ENCODE data around the gene WWOX. TPM values are rescaled to one million over a fixed set of nuclear protein-coding genes. Genes with fewer than 3 reads are reported as not detected.

The WWOX gene
- total RNA-seq, 2 experiments from 2014 or later = 14.3 to 16.5 TPM

DNA sequence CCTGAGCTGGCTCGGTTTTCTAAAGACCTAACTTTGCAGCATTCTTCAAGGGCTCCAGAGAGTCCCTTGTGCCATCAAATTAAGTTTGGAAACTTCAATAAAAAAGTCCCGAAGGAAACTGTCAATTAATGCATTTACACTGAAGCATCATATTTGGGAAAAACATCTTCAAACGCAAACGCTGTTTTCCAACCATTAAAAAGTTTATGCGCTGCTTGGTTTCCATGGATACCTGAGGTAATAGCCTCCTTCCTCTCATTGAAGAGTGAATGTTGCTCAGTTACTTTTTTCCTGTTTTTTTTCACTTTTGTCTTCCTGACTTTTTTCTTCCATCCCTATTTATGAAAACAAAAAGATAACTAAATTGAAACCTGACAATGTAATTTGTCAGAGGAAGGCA, 1102.0 kb downstream of the WWOX start:
- no peaks in the 10 kb centered on the region for H3K36me3 Mint-ChIP-seq
- no peaks in the 10 kb centered on the region for H3K9me3 Mint-ChIP-seq
- H3K4me3 Mint-ChIP-seq = no peak overlapping the region
- no peaks in the 10 kb centered on the region for H3K4me1 Mint-ChIP-seq (ENCODE audit: low read depth)
- no peaks in the 10 kb centered on the region for H3K27me3 Mint-ChIP-seq
- DNase-seq = no peak
- intact Hi-C loops (cut with micrococcal nuclease) = no loop called here
- ChIA-PET POLR2A (interaction anchor here (0.7 kb wide), 1 partner anchor 391 kb away, joined by 3 read pairs; no protein-coding TSS in a partner anchor), CTCF (no interaction called here)
- no peak overlapping the region for H3K27ac Mint-ChIP-seq

DNA sequence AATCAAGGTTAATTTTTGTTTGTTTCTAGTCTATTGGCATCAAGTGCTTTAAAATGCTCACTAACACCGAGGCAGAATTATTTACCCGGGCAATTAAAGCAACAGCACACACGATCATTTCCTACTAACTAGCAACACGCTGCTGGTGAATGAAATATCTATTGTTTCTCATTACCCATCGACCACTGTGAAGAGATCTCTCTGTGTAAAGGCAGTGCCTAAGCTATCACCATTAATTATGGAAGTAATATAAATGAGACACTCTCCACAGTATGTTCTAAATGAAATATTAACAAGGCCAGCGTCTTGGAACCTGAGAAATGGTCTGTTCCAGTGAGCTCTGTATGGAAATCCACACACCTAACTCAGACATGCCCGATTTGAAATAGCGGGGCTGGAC, 1103.5 kb downstream of the WWOX start:
- no peaks in the 10 kb centered on the region for H3K36me3 Mint-ChIP-seq
- H3K27me3 Mint-ChIP-seq = no peaks in the 10 kb centered on the region
- ChIA-PET CTCF (no interaction called here), POLR2A (no interaction called here)
- H3K9me3 Mint-ChIP-seq = no peaks in the 10 kb centered on the region
- DNase-seq = no peak
- no peak overlapping the region for H3K27ac Mint-ChIP-seq
- H3K4me1 Mint-ChIP-seq (ENCODE audit: low read depth) = no peaks in the 10 kb centered on the region
- intact Hi-C loops (cut with micrococcal nuclease) = no loop called here
- no peak overlapping the region for H3K4me3 Mint-ChIP-seq

DNA sequence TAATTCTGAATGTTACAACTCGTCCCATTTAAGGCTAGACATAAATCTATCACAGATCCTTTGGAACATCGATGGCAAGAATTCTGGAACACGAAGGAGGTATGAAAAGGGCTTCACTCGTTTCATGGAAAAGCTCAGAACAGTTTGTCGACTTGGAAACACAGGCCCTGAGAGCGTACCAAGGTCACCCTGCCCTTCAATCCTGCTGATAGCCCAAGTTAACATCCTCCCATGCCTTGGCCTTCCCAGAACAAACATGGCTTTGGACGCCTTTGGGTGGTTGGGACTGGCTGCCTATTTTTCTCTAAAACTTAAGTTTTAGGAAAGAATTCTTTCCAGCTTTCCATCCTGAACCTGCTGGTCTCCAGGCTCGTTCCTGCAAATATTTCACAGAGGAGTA, 1105.0 kb downstream of the WWOX start:
- no peak overlapping the region for H3K4me3 Mint-ChIP-seq
- H3K9me3 Mint-ChIP-seq = no peaks in the 10 kb centered on the region
- ChIA-PET POLR2A (no interaction called here), CTCF (no interaction called here)
- H3K27ac Mint-ChIP-seq = no peak overlapping the region
- no peaks in the 10 kb centered on the region for H3K4me1 Mint-ChIP-seq (ENCODE audit: low read depth)
- no peaks in the 10 kb centered on the region for H3K36me3 Mint-ChIP-seq
- intact Hi-C loops (cut with micrococcal nuclease) = no loop called here
- H3K27me3 Mint-ChIP-seq = no peaks in the 10 kb centered on the region
- no peak for DNase-seq

DNA sequence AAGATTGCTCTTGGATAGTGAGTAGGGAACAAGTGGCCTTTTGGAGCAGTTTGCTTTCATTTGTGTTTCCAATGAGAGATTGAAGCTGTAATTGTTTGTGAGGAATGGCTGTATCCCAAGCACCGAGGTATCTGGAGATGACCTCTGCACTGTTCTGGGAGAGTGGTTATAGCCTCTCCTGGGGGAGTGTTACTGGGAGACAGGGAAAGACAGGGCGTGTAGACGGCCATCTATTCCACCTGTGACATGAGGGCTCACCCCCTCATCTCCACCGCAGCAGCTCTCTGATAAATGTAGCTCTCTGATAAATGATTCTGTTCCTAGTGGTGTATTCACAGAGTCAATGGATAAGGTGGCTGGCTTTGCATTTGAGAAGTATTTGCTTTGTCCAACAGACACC, 1107.4 kb downstream of the WWOX start:
- CTCF ChIA-PET = no interaction called here
- no peaks in the 10 kb centered on the region for H3K9me3 Mint-ChIP-seq

DNA sequence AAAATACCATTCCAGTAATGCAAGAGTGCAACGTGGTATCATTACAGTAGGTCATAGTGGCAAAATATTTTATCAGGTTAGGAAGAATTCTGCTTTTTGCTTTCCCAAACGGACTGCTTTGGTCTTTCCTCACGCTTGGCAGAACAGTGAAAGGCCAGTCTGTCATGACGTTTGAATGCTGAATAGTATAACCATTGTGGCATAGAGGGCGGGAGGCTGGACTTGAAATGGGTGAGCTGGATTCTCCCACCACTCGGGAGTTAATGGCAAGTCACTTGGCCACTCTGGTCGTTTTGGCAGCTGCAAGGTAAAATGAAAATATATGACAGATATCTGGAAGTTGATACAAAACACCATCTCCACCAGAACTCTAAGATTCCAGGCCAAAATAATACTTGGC, 1109.9 kb downstream of the WWOX start:
- peaks cover 8% of the 10 kb centered on the region for H3K9me3 Mint-ChIP-seq
- no peak overlapping the region for H3K27ac Mint-ChIP-seq
- ChIA-PET CTCF (interaction anchor here (1.0 kb wide), 1 partner anchor 53 kb away, joined by 3 read pairs; no protein-coding TSS in a partner anchor), POLR2A (no interaction called here)
- peaks cover 5% of the 10 kb centered on the region for H3K36me3 Mint-ChIP-seq
- no peak for DNase-seq
- no peak overlapping the region for H3K4me3 Mint-ChIP-seq
- peaks cover 16% of the 10 kb centered on the region for H3K4me1 Mint-ChIP-seq (ENCODE audit: low read depth)
- intact Hi-C loops (cut with micrococcal nuclease) = no loop called here
- H3K27me3 Mint-ChIP-seq = no peaks in the 10 kb centered on the region

More for the DNA sequence above, 1107.4 kb downstream of the WWOX start:
- no peak for DNase-seq
- H3K4me3 Mint-ChIP-seq = no peak overlapping the region
- intact Hi-C loops (cut with micrococcal nuclease) = no loop called here
- no peaks in the 10 kb centered on the region for H3K36me3 Mint-ChIP-seq
- POLR2A ChIA-PET = no interaction called here
- H3K4me1 Mint-ChIP-seq (ENCODE audit: low read depth) = peaks cover 16% of the 10 kb centered on the region
- no peaks in the 10 kb centered on the region for H3K27me3 Mint-ChIP-seq
- no peak overlapping the region for H3K27ac Mint-ChIP-seq

DNA sequence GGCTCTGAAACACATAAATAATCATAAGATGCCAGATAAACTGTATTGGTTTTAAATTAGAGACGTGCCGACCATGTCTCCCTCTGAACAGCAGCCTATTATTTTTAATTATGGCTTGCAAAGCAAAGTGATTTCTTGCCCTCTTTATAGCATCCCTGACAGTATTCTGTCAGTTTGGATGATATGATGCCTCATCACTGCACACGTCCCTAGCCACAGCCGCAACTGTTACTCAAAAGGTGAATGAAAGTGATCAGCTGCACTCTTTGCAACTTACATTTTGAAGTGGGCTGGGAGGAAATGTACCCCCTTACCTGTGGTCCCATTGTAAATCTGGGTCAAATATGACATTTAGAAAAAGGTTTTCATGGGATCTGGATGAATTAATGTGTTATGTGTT, 1111.2 kb downstream of the WWOX start:
- intact Hi-C loops (cut with micrococcal nuclease) = no loop called here
- ChIA-PET CTCF (no interaction called here), POLR2A (no interaction called here)
- DNase-seq = peak; percentile 51
- no peak overlapping the region for H3K4me3 Mint-ChIP-seq
- no peak overlapping the region for H3K27ac Mint-ChIP-seq
- H3K9me3 Mint-ChIP-seq = peaks cover 8% of the 10 kb centered on the region
- H3K4me1 Mint-ChIP-seq (ENCODE audit: low read depth) = peaks cover 16% of the 10 kb centered on the region
- peaks cover 5% of the 10 kb centered on the region for H3K36me3 Mint-ChIP-seq
- H3K27me3 Mint-ChIP-seq = no peaks in the 10 kb centered on the region

DNA sequence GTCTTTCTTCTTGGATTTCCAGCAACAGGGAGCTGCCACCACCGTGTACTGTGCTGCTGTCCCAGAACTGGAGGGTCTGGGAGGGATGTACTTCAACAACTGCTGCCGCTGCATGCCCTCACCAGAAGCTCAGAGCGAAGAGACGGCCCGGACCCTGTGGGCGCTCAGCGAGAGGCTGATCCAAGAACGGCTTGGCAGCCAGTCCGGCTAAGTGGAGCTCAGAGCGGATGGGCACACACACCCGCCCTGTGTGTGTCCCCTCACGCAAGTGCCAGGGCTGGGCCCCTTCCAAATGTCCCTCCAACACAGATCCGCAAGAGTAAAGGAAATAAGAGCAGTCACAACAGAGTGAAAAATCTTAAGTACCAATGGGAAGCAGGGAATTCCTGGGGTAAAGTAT, 1112.1 kb downstream of the WWOX start:
- Mint-ChIP-seq H3K4me1 (ENCODE audit: low read depth) (peaks cover 20% of the 10 kb centered on the region), H3K36me3 (peaks cover 5% of the 10 kb centered on the region), H3K27me3 (no peaks in the 10 kb centered on the region), H3K9me3 (peaks cover 8% of the 10 kb centered on the region), H3K4me3 (no peak overlapping the region), H3K27ac (no peak overlapping the region)
- POLR2A ChIA-PET = no interaction called here
- no peak for DNase-seq
- intact Hi-C loops (cut with micrococcal nuclease) = no loop called here
- CTCF ChIA-PET = no interaction called here

DNA sequence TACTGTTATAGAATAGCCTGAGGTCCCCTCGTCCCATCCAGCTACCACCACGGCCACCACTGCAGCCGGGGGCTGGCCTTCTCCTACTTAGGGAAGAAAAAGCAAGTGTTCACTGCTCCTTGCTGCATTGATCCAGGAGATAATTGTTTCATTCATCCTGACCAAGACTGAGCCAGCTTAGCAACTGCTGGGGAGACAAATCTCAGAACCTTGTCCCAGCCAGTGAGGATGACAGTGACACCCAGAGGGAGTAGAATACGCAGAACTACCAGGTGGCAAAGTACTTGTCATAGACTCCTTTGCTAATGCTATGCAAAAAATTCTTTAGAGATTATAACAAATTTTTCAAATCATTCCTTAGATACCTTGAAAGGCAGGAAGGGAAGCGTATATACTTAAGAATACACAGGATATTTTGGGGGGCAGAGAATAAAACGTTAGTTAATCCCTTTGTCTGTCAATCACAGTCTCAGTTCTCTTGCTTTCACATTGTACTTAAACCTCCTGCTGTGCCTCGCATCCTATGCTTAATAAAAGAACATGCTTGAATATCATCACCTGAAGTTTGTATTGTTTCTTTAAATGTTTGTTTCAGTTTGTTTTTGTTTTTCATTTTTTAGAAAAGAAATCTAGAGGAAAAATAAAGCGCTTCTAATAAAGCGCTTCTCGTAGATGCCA, 1112.8 kb downstream of the WWOX start:
- Mint-ChIP-seq H3K4me3 (no peak overlapping the region), H3K27me3 (no peaks in the 10 kb centered on the region), H3K4me1 (ENCODE audit: low read depth) (peaks cover 23% of the 10 kb centered on the region), H3K27ac (no peak overlapping the region), H3K36me3 (peaks cover 5% of the 10 kb centered on the region), H3K9me3 (peaks cover 8% of the 10 kb centered on the region)
- intact Hi-C loops (cut with micrococcal nuclease) = no loop called here
- ChIA-PET POLR2A (no interaction called here), CTCF (interaction anchor here (0.6 kb wide), 1 partner anchor 135 kb away, joined by 3 read pairs; no protein-coding TSS in a partner anchor)
- no peak for DNase-seq

DNA sequence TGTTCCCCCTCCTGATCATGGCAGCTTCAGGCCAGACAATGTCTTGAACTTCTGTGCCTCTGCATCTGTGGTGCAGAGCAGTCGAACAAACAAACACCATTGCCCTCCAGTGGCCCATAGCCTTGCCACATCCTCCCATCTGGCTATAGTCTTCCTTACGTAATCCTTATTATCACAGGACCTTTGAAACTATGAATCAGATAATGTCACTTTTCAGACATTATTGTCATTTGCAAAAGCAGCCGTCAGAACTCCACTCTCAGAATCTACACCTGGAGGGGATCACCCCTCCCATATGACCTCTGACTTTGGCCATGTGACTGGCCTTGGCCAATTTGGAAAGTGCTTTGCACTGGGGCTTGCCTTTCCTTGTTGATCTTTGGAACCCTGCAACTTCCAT, 1113.8 kb downstream of the WWOX start:
- intact Hi-C loops (cut with micrococcal nuclease) = no loop called here
- H3K27ac Mint-ChIP-seq = no peak overlapping the region
- no peak for DNase-seq
- H3K9me3 Mint-ChIP-seq = peaks cover 8% of the 10 kb centered on the region
- H3K27me3 Mint-ChIP-seq = no peaks in the 10 kb centered on the region
- POLR2A ChIA-PET = no interaction called here
- H3K36me3 Mint-ChIP-seq = peaks cover 5% of the 10 kb centered on the region
- H3K4me1 Mint-ChIP-seq (ENCODE audit: low read depth) = peaks cover 31% of the 10 kb centered on the region
- H3K4me3 Mint-ChIP-seq = no peak overlapping the region
- CTCF ChIA-PET = interaction anchor here (0.6 kb wide), 1 partner anchor 136 kb away, joined by 3 read pairs; no protein-coding TSS in a partner anchor

DNA sequence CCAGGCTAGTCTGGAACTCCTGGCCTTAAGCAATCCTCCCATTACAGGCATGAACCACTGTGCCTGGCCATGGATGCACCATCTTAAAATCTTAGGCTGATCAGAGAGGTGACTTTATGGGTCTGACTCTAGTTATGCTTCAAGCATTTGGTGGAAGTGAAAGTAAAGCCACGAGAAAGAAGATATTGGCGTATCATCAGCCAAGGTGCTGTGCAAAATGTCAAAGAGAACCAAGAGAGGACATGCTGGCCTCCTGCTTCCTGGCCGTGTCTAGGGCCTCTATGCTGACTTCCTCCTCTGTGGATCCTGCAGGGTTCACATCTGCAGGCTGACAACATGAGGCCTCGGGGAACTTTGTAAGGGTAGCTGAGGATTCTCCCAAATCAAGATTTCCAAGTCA, 1115.8 kb downstream of the WWOX start:
- no peak for DNase-seq
- no peak overlapping the region for H3K27ac Mint-ChIP-seq

DNA sequence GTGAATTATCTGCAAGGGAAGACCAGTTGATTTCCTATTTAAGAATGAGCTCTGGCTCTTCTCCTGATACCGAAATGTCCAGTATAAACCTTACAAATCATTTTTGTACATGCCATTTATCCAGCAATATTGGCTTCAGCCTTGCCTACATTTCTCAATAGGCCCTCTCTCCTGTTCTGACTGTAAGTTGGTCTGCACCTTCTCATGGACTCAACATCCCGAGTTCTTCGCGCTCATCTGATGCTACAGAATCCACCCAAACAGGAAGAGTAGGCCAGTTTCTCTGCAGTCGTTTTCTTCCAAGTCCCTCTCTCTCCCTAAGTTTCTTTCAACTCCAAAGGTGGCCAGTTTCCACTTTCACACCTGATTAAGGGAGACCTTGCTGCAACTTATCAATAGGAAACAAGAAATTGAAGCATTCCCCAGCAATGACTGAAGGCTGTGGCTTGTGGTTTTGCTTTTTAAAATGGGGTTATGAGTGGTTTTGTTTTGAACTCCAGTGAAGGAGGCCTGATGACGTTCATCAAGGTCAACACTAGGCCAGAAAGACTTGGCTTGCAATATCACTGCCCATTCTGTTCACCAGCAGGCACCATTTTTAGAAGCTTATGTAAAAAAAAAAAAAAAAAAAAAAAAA, 1118.0 kb downstream of the WWOX start:
- ChIA-PET POLR2A (interaction anchor here (1.0 kb wide), 1 partner anchor 51 kb away, joined by 3 read pairs; no protein-coding TSS in a partner anchor), CTCF (interaction anchor here (0.5 to 2.4 kb wide), 2 partner anchors 175 to 292 kb away, joined by 3 to 5 read pairs; no protein-coding TSS in a partner anchor)
- Mint-ChIP-seq H3K27ac (no peak overlapping the region), H3K4me3 (peak overlapping the region; percentile 21), H3K27me3 (no peaks in the 10 kb centered on the region), H3K4me1 (ENCODE audit: low read depth) (peaks cover 20% of the 10 kb centered on the region), H3K36me3 (peaks cover 5% of the 10 kb centered on the region), H3K9me3 (peaks cover 8% of the 10 kb centered on the region)
- DNase-seq = peak; percentile 54
- intact Hi-C loops (cut with micrococcal nuclease) = loop anchor here (2.0 to 5.0 kb wide), 4 partner anchors 51 to 135 kb away; no protein-coding TSS in a partner anchor

More for the DNA sequence above, 1115.8 kb downstream of the WWOX start:
- H3K36me3 Mint-ChIP-seq = peaks cover 5% of the 10 kb centered on the region
- CTCF ChIA-PET = no interaction called here
- POLR2A ChIA-PET = no interaction called here
- peaks cover 33% of the 10 kb centered on the region for H3K4me1 Mint-ChIP-seq (ENCODE audit: low read depth)
- intact Hi-C loops (cut with micrococcal nuclease) = loop anchor here (5.0 kb wide), 2 partner anchors 102 to 133 kb away; no protein-coding TSS in a partner anchor
- H3K27me3 Mint-ChIP-seq = no peaks in the 10 kb centered on the region
- H3K4me3 Mint-ChIP-seq = no peak overlapping the region
- peaks cover 8% of the 10 kb centered on the region for H3K9me3 Mint-ChIP-seq

DNA sequence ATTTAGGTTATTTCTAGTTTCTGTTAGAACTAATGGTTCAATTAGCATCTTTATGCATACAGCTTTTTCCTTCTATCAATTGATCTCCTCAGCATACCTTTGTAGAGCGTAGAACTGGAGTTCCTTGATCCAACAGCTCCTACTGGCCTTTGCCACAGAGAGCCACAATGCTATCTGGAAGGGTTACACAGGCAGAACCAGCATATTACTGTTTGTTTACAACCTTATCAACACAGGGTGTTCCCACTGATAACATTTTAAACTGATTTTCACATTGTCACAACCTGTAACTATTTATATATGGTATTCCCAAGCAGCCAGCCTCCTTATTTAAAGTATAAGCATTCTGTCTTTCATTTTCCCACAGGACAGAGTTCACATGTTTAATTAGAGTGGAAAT, 1118.9 kb downstream of the WWOX start:
- peaks cover 5% of the 10 kb centered on the region for H3K36me3 Mint-ChIP-seq
- H3K4me3 Mint-ChIP-seq = no peak overlapping the region
- H3K27me3 Mint-ChIP-seq = no peaks in the 10 kb centered on the region
- intact Hi-C loops (cut with micrococcal nuclease) = loop anchor here (5.0 kb wide), 2 partner anchors 99 to 136 kb away; no protein-coding TSS in a partner anchor
- POLR2A ChIA-PET = no interaction called here
- peaks cover 20% of the 10 kb centered on the region for H3K4me1 Mint-ChIP-seq (ENCODE audit: low read depth)
- CTCF ChIA-PET = interaction anchor here (0.5 to 2.4 kb wide), 4 partner anchors 51 to 293 kb away, joined by 3 to 5 read pairs (median 4); no protein-coding TSS in a partner anchor
- no peak overlapping the region for H3K27ac Mint-ChIP-seq
- no peak for DNase-seq
- H3K9me3 Mint-ChIP-seq = peaks cover 8% of the 10 kb centered on the region
